Measurements from ENCODE around the gene GARIN6.
"Not testable (repeated sequence)": the region's sequence is repeated elsewhere in the genome, so short reads cannot be mapped to it uniquely, and the experiment has no call there.

GARIN6 gene

DNA sequence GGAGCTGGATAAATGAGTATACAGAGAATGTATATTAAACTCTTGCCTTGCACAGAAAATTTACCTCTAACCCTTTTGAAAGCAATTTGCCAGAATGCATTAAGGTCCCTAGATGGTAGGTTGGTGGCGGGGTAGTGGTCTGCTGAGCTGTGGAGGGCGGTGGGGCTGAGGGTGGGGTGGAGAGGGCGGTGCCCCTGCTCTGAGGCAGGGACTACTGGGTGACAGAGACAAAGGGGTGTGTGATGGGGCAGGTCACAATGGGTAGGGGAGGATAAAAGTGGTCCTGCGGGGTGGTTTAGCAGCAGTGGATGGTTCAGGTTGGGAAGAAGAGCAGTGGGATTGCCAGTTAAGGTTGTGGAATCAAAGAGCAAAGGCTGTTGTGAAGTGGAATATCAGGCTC, at the start of gene GARIN6:
Gene GARIN6, plus strand, starts transcription at position 301 of the 400 bp plus-strand sequence. CDS start 422 bp downstream, outside the sequence.
- no peaks in the 10 kb centered on the region for H3K4me1 ChIP-seq (ENCODE audit: insufficient read depth, low read length)
- no peak within 1 kb of the TSS for H2AFZ ChIP-seq (ENCODE audit: low read depth, low read length)
- H3K4me3 ChIP-seq (ENCODE audit: low read length) = no peak within 1 kb of the TSS
- H3K36me3 ChIP-seq (ENCODE audit: insufficient read depth, low read length) = no peaks in the 10 kb centered on the region
- no peaks in the 10 kb centered on the region for H3K9me3 ChIP-seq (ENCODE audit: low read length)
- H3K27me3 ChIP-seq (ENCODE audit: insufficient read depth, low read length) = no peaks in the 10 kb centered on the region

DNA sequence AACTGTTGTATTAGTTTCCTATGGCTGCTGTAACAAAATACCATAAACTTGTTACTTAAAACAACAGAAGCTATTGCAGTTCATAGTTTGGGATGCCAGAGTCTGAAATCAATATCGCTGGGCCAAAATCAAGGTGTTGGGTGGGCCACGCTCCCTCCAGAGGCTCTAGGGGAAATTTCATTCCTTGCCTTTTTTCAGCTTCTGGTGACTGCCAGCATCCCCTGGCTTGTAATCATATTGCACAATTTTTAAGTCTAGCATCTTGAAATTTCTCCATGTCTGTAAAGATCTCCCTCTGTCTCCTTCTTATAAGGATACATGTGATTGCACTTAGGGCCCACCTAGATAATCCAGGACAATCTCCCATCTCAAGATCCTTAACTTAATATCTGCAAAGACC, 48.8 kb upstream of the GARIN6 start:
- Histone ChIP-seq H3K27me3 (ENCODE audit: insufficient read depth, low read length) (no peaks in the 10 kb centered on the region), H2AFZ (ENCODE audit: low read depth, low read length) (no peak overlapping the region), H3K4me1 (ENCODE audit: insufficient read depth, low read length) (no peaks in the 10 kb centered on the region), H3K36me3 (ENCODE audit: insufficient read depth, low read length) (no peaks in the 10 kb centered on the region), H3K4me3 (ENCODE audit: low read length) (no peak overlapping the region), H3K9me3 (ENCODE audit: low read length) (no peaks in the 10 kb centered on the region)

DNA sequence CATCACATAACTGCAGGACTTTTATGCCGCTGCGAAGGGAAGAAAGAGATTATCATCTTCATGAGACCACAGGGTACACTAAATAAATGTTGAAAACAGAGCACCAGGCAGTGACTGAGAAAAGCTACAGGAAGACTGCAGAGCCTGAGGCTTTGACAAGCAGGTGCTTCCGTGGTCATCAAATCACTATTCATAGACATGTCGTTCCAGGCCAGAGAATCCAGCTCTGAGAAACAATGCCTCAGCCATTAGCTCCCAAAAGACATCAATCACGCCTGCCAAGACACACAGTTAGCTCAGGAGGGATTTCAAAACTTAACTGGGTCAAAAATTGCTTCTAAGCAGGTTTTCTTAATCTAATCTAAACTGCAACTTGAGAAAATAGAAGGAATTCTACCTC, 47.2 kb upstream of the GARIN6 start:
- Histone ChIP-seq H3K36me3 (ENCODE audit: insufficient read depth, low read length) (no peaks in the 10 kb centered on the region), H3K4me3 (ENCODE audit: low read length) (no peak overlapping the region), H2AFZ (ENCODE audit: low read depth, low read length) (no peak overlapping the region), H3K27me3 (ENCODE audit: insufficient read depth, low read length) (no peaks in the 10 kb centered on the region), H3K4me1 (ENCODE audit: insufficient read depth, low read length) (no peaks in the 10 kb centered on the region), H3K9me3 (ENCODE audit: low read length) (no peaks in the 10 kb centered on the region)

DNA sequence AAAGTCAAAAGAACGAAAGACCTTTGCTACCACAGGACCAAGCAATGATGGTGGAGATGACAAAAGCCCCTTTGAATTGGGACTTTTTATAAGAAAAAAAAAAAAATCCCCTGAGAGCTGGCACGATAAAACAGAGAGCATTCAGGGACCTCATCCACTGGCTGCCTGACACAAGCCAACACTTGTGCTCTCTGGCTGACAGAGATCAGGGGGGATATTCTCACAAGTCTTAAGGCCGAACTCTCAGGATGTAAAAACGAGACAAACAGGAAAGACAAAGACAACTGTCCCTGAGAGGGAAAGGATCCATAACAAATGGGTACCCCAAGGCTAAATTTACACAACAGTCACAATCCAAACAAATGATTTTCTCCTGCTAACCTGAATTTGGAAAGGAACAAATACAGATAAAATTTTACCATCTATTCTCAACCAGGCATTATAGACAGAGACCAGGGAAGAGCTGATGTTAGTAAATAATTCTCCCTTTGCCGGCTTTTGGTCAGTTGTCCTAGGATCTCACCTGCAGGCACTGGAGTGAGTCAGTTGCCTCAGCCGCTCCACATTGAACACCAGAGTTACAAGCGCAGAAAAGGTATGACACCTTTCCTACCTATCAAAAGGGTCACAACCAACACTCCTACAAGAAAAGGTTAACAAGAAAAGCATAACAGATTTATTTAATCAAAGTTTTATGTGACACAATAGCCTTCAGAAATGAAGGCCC, 37.9 kb upstream of the GARIN6 start:
- Histone ChIP-seq H3K36me3 (ENCODE audit: insufficient read depth, low read length) (no peaks in the 10 kb centered on the region), H2AFZ (ENCODE audit: low read depth, low read length) (no peak overlapping the region), H3K4me3 (ENCODE audit: low read length) (no peak overlapping the region), H3K27me3 (ENCODE audit: insufficient read depth, low read length) (no peaks in the 10 kb centered on the region), H3K9me3 (ENCODE audit: low read length) (no peaks in the 10 kb centered on the region), H3K4me1 (ENCODE audit: insufficient read depth, low read length) (no peaks in the 10 kb centered on the region)

DNA sequence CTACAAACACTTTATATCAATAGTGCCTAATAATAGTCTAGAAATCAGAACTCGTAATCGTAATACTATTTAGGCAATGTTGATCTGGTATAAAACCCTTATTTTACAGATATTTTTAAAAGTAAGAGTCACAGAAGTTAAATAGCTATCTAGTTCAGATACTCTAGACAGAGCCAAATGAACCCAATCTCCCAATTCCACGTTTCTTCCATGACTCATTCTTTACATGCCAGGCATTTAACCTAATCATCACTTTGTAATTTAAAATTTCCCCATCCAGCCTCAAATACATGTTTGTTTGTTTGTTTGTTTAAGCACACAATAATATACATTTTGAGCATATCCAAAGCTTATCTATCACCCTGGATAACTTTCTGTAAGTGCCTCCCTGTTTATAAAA, 36.4 kb upstream of the GARIN6 start:
- no peaks in the 10 kb centered on the region for H3K4me1 ChIP-seq (ENCODE audit: insufficient read depth, low read length)
- no peaks in the 10 kb centered on the region for H3K36me3 ChIP-seq (ENCODE audit: insufficient read depth, low read length)
- no peaks in the 10 kb centered on the region for H3K27me3 ChIP-seq (ENCODE audit: insufficient read depth, low read length)
- H3K9me3 ChIP-seq (ENCODE audit: low read length) = no peaks in the 10 kb centered on the region
- no peak overlapping the region for H2AFZ ChIP-seq (ENCODE audit: low read depth, low read length)
- no peak overlapping the region for H3K4me3 ChIP-seq (ENCODE audit: low read length)

DNA sequence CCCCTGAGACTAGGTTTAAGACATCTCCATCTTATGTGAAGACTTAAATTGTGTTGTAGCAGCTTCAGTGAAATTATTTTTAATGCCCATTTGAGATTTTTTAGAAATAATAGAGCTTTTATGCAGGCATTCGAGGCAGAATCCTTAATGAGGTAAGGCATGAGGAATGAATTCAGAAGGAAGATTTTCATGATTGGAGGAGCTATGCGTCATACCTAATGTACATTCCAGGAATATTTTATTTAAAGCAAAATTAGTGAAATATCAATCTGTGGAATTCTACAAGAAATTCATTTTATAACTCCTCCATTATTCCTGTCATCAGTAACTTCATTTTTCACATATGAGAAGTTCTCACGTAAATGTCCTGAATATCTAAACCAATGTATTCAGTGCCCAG, 36.0 kb upstream of the GARIN6 start:
- Histone ChIP-seq H3K36me3 (ENCODE audit: insufficient read depth, low read length) (no peaks in the 10 kb centered on the region), H3K4me3 (ENCODE audit: low read length) (no peak overlapping the region), H3K4me1 (ENCODE audit: insufficient read depth, low read length) (no peaks in the 10 kb centered on the region), H3K27me3 (ENCODE audit: insufficient read depth, low read length) (no peaks in the 10 kb centered on the region), H3K9me3 (ENCODE audit: low read length) (no peaks in the 10 kb centered on the region), H2AFZ (ENCODE audit: low read depth, low read length) (no peak overlapping the region)

DNA sequence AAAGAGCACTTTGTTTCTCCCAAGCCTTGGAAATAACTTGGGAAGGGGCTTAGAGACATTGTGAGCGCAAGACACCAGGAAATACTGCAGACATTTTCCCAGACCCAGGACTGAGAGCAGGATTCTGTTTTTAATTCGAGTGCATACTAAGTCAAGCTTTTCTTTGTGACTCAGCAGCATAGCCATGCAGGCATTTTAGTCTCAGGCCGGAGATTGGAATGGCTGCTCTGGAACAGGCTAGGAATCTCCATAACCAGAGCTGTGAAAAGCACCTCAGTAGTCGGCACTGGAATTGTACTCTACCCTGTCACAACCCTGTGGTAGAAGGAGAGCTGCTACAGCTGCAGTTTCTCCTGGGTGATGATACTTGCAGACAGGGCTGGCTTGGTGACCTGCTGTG, 28.9 kb upstream of the GARIN6 start:
- H2AFZ ChIP-seq (ENCODE audit: low read depth, low read length) = no peak overlapping the region
- H3K9me3 ChIP-seq (ENCODE audit: low read length) = no peaks in the 10 kb centered on the region
- H3K4me3 ChIP-seq (ENCODE audit: low read length) = no peak overlapping the region
- H3K27me3 ChIP-seq (ENCODE audit: insufficient read depth, low read length) = no peaks in the 10 kb centered on the region
- H3K4me1 ChIP-seq (ENCODE audit: insufficient read depth, low read length) = no peaks in the 10 kb centered on the region
- H3K36me3 ChIP-seq (ENCODE audit: insufficient read depth, low read length) = no peaks in the 10 kb centered on the region

DNA sequence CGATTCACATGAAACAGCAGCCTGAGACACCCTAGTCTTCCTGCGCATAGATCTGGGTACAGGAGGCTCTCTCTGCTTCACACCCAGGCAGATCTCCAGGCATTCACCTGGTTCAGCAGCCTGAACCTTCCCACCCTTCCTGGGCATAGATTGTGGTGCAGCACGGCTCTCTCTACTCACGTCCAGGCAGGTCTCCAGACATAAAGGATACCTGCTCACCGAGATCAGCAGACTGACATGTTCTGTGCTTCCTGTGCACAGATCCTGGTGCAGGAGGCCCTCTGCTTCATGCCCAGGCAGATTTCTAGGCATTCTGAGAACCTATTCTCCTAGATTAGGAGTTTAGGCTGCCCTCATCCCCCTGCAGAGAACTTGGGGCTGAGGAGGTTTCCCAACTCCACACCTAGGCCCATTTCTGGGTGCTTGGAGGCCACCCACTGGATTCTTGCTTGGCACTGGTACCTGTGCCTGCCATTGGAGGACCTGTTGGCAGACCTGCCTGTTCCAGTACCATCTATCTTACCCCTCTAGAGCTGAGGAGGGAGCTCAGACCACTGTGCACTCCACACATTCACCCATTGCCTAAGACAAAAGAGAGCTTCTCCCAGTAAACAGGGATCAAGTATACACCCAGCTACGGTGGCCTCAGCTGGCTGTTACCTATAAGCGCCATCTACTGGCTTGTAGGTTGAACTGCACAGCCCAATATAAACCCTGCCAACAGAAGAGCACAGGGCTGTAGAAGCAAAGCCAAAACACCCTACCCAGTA, 28.0 kb upstream of the GARIN6 start:
- Histone ChIP-seq H3K4me3 (ENCODE audit: low read length) (no peak overlapping the region), H3K36me3 (ENCODE audit: insufficient read depth, low read length) (no peaks in the 10 kb centered on the region), H2AFZ (ENCODE audit: low read depth, low read length) (no peak overlapping the region), H3K9me3 (ENCODE audit: low read length) (no peaks in the 10 kb centered on the region), H3K4me1 (ENCODE audit: insufficient read depth, low read length) (no peaks in the 10 kb centered on the region), H3K27me3 (ENCODE audit: insufficient read depth, low read length) (no peaks in the 10 kb centered on the region)

DNA sequence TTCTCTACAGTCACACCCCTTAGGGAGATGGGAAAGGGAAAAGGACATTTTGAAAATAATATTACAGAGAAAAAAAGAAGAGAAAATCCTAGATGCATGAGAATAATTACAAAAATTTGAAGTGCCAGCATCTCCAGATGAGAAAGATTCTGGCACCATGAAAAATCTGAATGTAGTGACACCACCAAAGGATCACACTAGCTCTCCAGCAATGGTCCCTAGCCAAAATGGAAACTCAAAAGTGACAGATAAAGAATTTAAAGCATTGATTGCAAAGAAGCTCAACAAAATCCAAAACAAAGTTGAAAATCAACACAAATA, 27.4 kb upstream of the GARIN6 start:
- Histone ChIP-seq H2AFZ (ENCODE audit: low read depth, low read length) (no peak overlapping the region), H3K4me1 (ENCODE audit: insufficient read depth, low read length) (no peaks in the 10 kb centered on the region), H3K36me3 (ENCODE audit: insufficient read depth, low read length) (no peaks in the 10 kb centered on the region)

DNA sequence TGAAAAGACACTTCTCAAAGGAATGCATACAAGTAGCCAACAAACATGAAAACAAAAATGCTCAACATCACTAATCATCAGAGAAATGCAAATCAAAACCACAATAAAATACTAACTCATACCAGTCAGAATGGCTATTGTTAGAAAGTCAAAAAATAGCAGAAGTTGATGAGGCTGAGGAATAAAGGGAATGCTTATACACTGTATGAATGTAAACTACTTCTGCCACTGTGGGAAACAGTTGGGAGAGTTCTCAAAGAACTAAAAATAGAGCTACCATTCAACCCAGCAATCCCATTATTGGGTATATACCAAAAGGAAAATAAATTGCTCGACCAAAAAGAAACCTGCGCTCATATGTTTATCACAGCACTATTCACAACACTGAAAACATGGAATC, 23.0 kb upstream of the GARIN6 start:
- H2AFZ ChIP-seq (ENCODE audit: low read depth, low read length); H3K9me3 ChIP-seq (ENCODE audit: low read length); H3K27me3 ChIP-seq (ENCODE audit: insufficient read depth, low read length); H3K4me1 ChIP-seq (ENCODE audit: insufficient read depth, low read length); H3K4me3 ChIP-seq (ENCODE audit: low read length); H3K36me3 ChIP-seq (ENCODE audit: insufficient read depth, low read length): not testable (repeated sequence)

More for the DNA sequence above, 27.4 kb upstream of the GARIN6 start:
- Histone ChIP-seq H3K27me3 (ENCODE audit: insufficient read depth, low read length) (no peaks in the 10 kb centered on the region), H3K4me3 (ENCODE audit: low read length) (no peak overlapping the region), H3K9me3 (ENCODE audit: low read length) (no peaks in the 10 kb centered on the region)

DNA sequence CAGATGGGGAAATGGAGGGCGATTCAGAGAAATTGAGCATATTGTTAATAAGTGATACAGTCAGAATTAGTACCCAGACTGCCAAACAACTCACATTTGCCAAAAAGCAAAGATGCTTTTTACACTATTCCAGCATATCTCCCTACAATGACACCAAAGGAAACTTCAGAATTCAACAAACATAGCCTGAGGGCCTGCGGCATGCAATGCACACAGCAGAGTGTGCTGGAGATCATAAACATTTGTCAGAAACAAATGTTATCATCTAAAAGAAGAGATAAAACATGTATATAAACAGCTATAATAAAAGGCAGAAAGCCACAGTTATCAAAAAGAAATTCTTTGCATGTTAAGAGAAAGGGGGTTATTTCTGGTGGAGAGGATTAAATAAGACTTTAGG, 20.1 kb upstream of the GARIN6 start:
- no peak overlapping the region for H3K4me3 ChIP-seq (ENCODE audit: low read length)

DNA sequence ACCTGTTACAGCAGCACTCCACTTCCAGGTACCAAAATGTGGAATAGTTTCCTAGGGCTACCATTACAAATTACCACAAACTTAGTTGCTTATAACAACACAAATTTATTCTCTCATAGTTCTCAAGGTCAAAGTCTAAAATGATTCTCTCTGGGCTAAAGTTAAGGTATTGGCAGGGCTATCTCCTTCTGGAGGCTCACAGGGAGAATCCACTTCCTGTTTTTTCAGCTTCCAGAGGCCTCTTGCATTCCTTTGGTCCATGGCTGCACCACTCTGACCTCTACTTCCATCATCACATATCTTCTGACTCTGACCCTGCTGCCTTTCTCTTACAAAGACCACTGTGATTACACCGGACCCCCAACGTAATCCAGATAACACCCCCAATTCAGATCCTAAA, 2.9 kb upstream of the GARIN6 start:
- H3K4me1 ChIP-seq (ENCODE audit: insufficient read depth, low read length) = no peaks in the 10 kb centered on the region
- no peaks in the 10 kb centered on the region for H3K36me3 ChIP-seq (ENCODE audit: insufficient read depth, low read length)
- H3K27me3 ChIP-seq (ENCODE audit: insufficient read depth, low read length) = no peaks in the 10 kb centered on the region
- H3K4me3 ChIP-seq (ENCODE audit: low read length) = no peak overlapping the region
- no peak overlapping the region for H2AFZ ChIP-seq (ENCODE audit: low read depth, low read length)
- no peaks in the 10 kb centered on the region for H3K9me3 ChIP-seq (ENCODE audit: low read length)

More for the DNA sequence above, 20.1 kb upstream of the GARIN6 start:
- no peaks in the 10 kb centered on the region for H3K9me3 ChIP-seq (ENCODE audit: low read length)
- no peaks in the 10 kb centered on the region for H3K36me3 ChIP-seq (ENCODE audit: insufficient read depth, low read length)
- peaks cover 2% of the 10 kb centered on the region for H3K27me3 ChIP-seq (ENCODE audit: insufficient read depth, low read length)
- no peak overlapping the region for H2AFZ ChIP-seq (ENCODE audit: low read depth, low read length)
- no peaks in the 10 kb centered on the region for H3K4me1 ChIP-seq (ENCODE audit: insufficient read depth, low read length)

DNA sequence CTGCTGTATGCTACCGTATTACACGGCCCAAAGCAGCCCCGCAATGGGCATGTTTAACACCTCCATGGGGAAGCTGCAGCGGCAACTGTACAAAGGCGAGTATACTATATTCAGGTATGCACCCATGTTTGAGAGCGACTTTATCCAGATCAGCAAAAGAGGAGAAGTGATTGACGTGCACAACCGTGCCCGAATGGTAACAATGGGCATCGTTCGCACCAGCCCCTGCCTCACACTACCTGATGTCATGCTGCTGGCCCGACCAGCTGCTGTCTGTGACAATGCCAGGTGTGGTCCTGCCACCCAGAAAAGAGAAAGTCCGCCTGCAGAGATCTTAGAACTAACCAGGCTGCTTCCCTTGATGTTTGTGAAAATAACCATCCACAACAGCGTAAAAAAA, 630 bp downstream of the GARIN6 start:
- H2AFZ ChIP-seq (ENCODE audit: low read depth, low read length) = no peak overlapping the region
- H3K4me3 ChIP-seq (ENCODE audit: low read length) = no peak overlapping the region
- H3K27me3 ChIP-seq (ENCODE audit: insufficient read depth, low read length) = no peaks in the 10 kb centered on the region

DNA sequence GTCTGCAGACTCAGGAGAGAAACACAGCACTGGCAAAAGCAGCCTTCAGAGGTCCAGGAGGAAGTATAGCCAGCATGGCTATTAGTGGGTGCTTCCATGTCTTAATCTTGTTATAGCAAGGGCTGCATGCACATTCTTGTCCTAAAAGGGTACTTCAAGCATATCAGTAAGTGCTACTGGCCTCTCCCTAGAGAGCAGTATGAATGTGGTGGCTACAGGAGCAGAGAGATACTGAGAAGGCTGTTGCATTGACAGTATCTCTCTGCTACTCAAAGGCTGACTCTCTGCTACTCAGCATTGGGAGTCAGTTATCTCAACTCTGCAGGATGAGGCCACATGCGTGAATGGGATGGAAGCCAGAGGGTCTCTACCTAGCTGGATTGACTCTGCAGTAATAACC, 2.0 kb downstream of the GARIN6 start:
- Histone ChIP-seq H3K27me3 (ENCODE audit: insufficient read depth, low read length) (no peaks in the 10 kb centered on the region), H3K4me1 (ENCODE audit: insufficient read depth, low read length) (no peaks in the 10 kb centered on the region)

More for the DNA sequence above, 630 bp downstream of the GARIN6 start:
- Histone ChIP-seq H3K36me3 (ENCODE audit: insufficient read depth, low read length) (no peaks in the 10 kb centered on the region), H3K9me3 (ENCODE audit: low read length) (no peaks in the 10 kb centered on the region), H3K4me1 (ENCODE audit: insufficient read depth, low read length) (no peaks in the 10 kb centered on the region)

More for the DNA sequence above, 2.0 kb downstream of the GARIN6 start:
- no peak overlapping the region for H3K4me3 ChIP-seq (ENCODE audit: low read length)
- H3K36me3 ChIP-seq (ENCODE audit: insufficient read depth, low read length) = no peaks in the 10 kb centered on the region
- H2AFZ ChIP-seq (ENCODE audit: low read depth, low read length) = no peak overlapping the region
- H3K9me3 ChIP-seq (ENCODE audit: low read length) = no peaks in the 10 kb centered on the region

Data from neuron (in vitro differentiated cells).